ENCODE results near the gene SYNPO2. TPM values are rescaled to one million over a fixed set of nuclear protein-coding genes. Genes with fewer than 3 reads are reported as not detected.
"Not testable (repeated sequence)": the region's sequence is repeated elsewhere in the genome, so short reads cannot be mapped to it uniquely, and the experiment has no call there.

Gene SYNPO2
- polyA plus RNA-seq, 1 donor (not counting 4 experiments of a cell fraction or from before 2014, with no cell fraction given) = 0.34 TPM

GRCh38 chr4:119059221-119059620 lies 170.6 kb downstream of the SYNPO2 start:
- no peak overlapping the region for H3K4me3 ChIP-seq (ENCODE audit: control insufficient read depth in 2 of 3, extremely low read depth in 1 of 3, insufficient read depth in 2 of 3, low read depth in 1 of 3, low read length in 3 of 3)
- H4K20me1 ChIP-seq (ENCODE audit: control insufficient read depth, extremely low read depth, insufficient read depth, low read length) = no peaks in the 10 kb centered on the region
- no peaks in the 10 kb centered on the region for H3K9me3 ChIP-seq (ENCODE audit: control insufficient read depth, low read depth, low read length)
- no peak overlapping the region for H3K9ac ChIP-seq (ENCODE audit: control insufficient read depth, extremely low read depth, insufficient read depth, low read length)
- H3K4me2 ChIP-seq (ENCODE audit: control insufficient read depth, extremely low read depth, insufficient read depth, low read depth, low read length) = no peak overlapping the region
- FAIRE-seq (no peak), DNase-seq (ENCODE audit: low read depth, low spot score) (no peak)
- H3K4me1 ChIP-seq (ENCODE audit: control insufficient read depth, extremely low read depth, insufficient read depth, low read length) = no peaks in the 10 kb centered on the region
- H3K9me1 ChIP-seq (ENCODE audit: control insufficient read depth, extremely low read depth, insufficient read depth, low read length) = no peaks in the 10 kb centered on the region
- H3K27me3 ChIP-seq (ENCODE audit: control insufficient read depth, extremely low read depth, insufficient read depth, low read length) = no peaks in the 10 kb centered on the region
- no peak overlapping the region for H3K27ac ChIP-seq (ENCODE audit: control insufficient read depth, insufficient read depth, low read length)
- TF ChIP-seq EZH2 (IDR thresholded peaks at IDR 0.05; ENCODE audit: low read length) (no peak), CTCF (optimal IDR thresholded peaks at IDR 0.05 in 1 of 3, IDR thresholded peaks at IDR 0.05 in 1 of 3, conservative IDR thresholded peaks at IDR 0.05 in 1 of 3; ENCODE audit: extremely low read depth in 1 of 3, insufficient read depth in 2 of 3, low read length in 3 of 3) (no peak)
- H3K79me2 ChIP-seq (ENCODE audit: control insufficient read depth, insufficient read depth, low read length) = no peaks in the 10 kb centered on the region
- dilution Hi-C loops (cut with MboI; ENCODE audit: extremely low pct_ligation_motif_present, low sequenced_read_pairs) = no loop called here
- H3K36me3 ChIP-seq (ENCODE audit: control insufficient read depth in 2 of 2, extremely low read depth in 1 of 2, insufficient read depth in 2 of 2, low read length in 2 of 2) = no peaks in the 10 kb centered on the region
- no peak overlapping the region for H2AFZ ChIP-seq (ENCODE audit: control insufficient read depth, low read length)

- H2AFZ ChIP-seq (ENCODE audit: control insufficient read depth, low read length); H3K9me1 ChIP-seq (ENCODE audit: control insufficient read depth, extremely low read depth, insufficient read depth, low read length); H3K27me3 ChIP-seq (ENCODE audit: control insufficient read depth, extremely low read depth, insufficient read depth, low read length); H3K4me3 ChIP-seq (ENCODE audit: control insufficient read depth in 2 of 3, extremely low read depth in 1 of 3, insufficient read depth in 2 of 3, low read depth in 1 of 3, low read length in 3 of 3); H3K4me2 ChIP-seq (ENCODE audit: control insufficient read depth, extremely low read depth, insufficient read depth, low read depth, low read length); H3K9ac ChIP-seq (ENCODE audit: control insufficient read depth, extremely low read depth, insufficient read depth, low read length); H3K79me2 ChIP-seq (ENCODE audit: control insufficient read depth, insufficient read depth, low read length); DNase-seq (ENCODE audit: low read depth, low spot score); FAIRE-seq; dilution Hi-C loops (cut with MboI; ENCODE audit: extremely low pct_ligation_motif_present, low sequenced_read_pairs); H3K27ac ChIP-seq (ENCODE audit: control insufficient read depth, insufficient read depth, low read length); H3K36me3 ChIP-seq (ENCODE audit: control insufficient read depth in 2 of 2, extremely low read depth in 1 of 2, insufficient read depth in 2 of 2, low read length in 2 of 2); H4K20me1 ChIP-seq (ENCODE audit: control insufficient read depth, extremely low read depth, insufficient read depth, low read length); H3K9me3 ChIP-seq (ENCODE audit: control insufficient read depth, low read depth, low read length): not testable (repeated sequence)
- peaks cover 36% of the 10 kb centered on the region for H3K4me1 ChIP-seq (ENCODE audit: control insufficient read depth, extremely low read depth, insufficient read depth, low read length)
Measured at GRCh38 chr4:119067125-119067524, 178.5 kb downstream of the SYNPO2 start.

DNA sequence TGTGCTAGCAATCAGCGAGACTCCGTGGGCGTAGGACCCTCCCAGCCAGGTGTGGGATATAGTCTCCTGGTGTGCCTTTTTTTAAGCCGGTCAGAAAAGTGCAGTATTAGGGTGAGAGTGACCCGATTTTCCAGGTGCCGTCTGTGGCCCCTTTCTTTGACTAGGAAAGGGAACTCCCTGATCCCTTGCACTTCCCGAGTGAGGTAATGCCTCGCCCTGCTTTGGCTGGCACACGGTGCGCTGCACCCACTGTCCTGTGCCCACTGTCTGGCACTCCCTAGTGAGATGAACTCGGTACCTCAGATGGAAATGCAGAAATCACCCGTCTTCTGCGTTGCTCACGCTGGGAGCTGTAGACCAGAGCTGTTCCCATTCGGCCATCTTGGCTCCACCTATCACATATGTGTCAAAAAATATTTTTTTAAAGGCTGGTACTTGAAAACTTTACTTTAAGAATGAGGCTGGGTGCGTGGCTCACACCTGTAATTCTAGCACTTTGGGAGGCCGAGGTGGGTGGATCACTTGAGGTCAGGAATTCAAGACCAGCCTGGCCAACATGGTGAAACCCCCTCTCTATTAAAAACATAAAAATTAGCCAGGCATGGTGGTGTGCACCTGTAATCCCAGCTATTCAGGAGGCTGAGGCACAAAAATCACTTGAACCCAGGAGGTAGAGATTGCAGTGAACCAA lies 179.2 kb downstream of the SYNPO2 start:
- peak overlapping the region; percentile 28 for H3K4me2 ChIP-seq (ENCODE audit: control insufficient read depth, extremely low read depth, insufficient read depth, low read depth, low read length)
- FAIRE-seq; dilution Hi-C loops (cut with MboI; ENCODE audit: extremely low pct_ligation_motif_present, low sequenced_read_pairs); H3K36me3 ChIP-seq (ENCODE audit: control insufficient read depth in 2 of 2, extremely low read depth in 1 of 2, insufficient read depth in 2 of 2, low read length in 2 of 2); H3K27me3 ChIP-seq (ENCODE audit: control insufficient read depth, extremely low read depth, insufficient read depth, low read length); H3K9me3 ChIP-seq (ENCODE audit: control insufficient read depth, low read depth, low read length); H4K20me1 ChIP-seq (ENCODE audit: control insufficient read depth, extremely low read depth, insufficient read depth, low read length); DNase-seq (ENCODE audit: low read depth, low spot score); H3K79me2 ChIP-seq (ENCODE audit: control insufficient read depth, insufficient read depth, low read length); H3K9me1 ChIP-seq (ENCODE audit: control insufficient read depth, extremely low read depth, insufficient read depth, low read length): not testable (repeated sequence)
- peak overlapping the region in 2 of 3 experiments; percentile 30 to 46 for H3K4me3 ChIP-seq (ENCODE audit: control insufficient read depth in 2 of 3, extremely low read depth in 1 of 3, insufficient read depth in 2 of 3, low read depth in 1 of 3, low read length in 3 of 3)
- peak overlapping the region; percentile 83 for H3K27ac ChIP-seq (ENCODE audit: control insufficient read depth, insufficient read depth, low read length)
- peaks cover 36% of the 10 kb centered on the region for H3K4me1 ChIP-seq (ENCODE audit: control insufficient read depth, extremely low read depth, insufficient read depth, low read length)
- peak overlapping the region; percentile 60 for H2AFZ ChIP-seq (ENCODE audit: control insufficient read depth, low read length)
- H3K9ac ChIP-seq (ENCODE audit: control insufficient read depth, extremely low read depth, insufficient read depth, low read length) = peak overlapping the region; percentile 58
